Left lung (tissue), 10 donors: ENCODE data around the gene ANKRD45. TPM values are rescaled to one million over a fixed set of nuclear protein-coding genes. Genes with fewer than 3 reads are reported as not detected.

Experiments used
- ATAC-seq: fragments of 200-7000 bp; cut with Tn5 transposase; one replicate; pipeline ENCODE4 v1.9.1; 2020; ENCODE audit warnings: moderate library complexity
- DNase-seq, 4 donors: peaks; one replicate each; pipeline ENCODE4 v3.0.0-alpha.2; 2013 to 2020
- H3K27ac ChIP-seq, 2 donors: fragments of 200-600 bp; sonication (generic) in 1 of 2; one replicate each; pipeline versions ENCODE4 v1.5.0 to v1.8.0; 2020 to 2021
- H3K27me3 ChIP-seq, 2 donors: fragments of 200-600 bp; sonication (generic) in 1 of 2; one replicate each; pipeline versions ENCODE4 v1.5.0 to v1.8.0; 2020 to 2021
- H3K36me3 ChIP-seq, 2 donors: fragments of 200-600 bp; sonication (generic) in 1 of 2; one replicate each; pipeline versions ENCODE4 v1.5.0 to v1.8.0; 2020 to 2021
- H3K4me1 ChIP-seq, 2 donors: fragments of 200-600 bp; one replicate each; pipeline ENCODE4 v1.8.0; 2021
- H3K4me3 ChIP-seq, 2 donors: fragments of 200-600 bp; sonication (generic) in 1 of 2; one replicate each; pipeline versions ENCODE4 v1.5.0 to v1.8.0; 2020 to 2021; ENCODE audit warnings: mild to moderate bottlenecking in 1 of 2
- H3K9me3 ChIP-seq, 2 donors: fragments of 200-600 bp; sonication (generic) in 1 of 2; one replicate each; pipeline versions ENCODE4 v1.5.0 to v1.8.0; 2020 to 2021
- intact Hi-C, 2 donors: fragments of 100-400 bp; cut with DNase I; formaldehyde crosslinking; loops; one replicate each; pipeline versions ENCODE4 v1.11.2 to v1.14.2; 2022
- polyA plus RNA-seq, 6 donors: library from polyadenylated mRNA; unstranded; fragments of 120-200 nt; gene quantifications; one replicate each; pipeline ENCODE4 v1.2.1, GENCODE V29; 2013; ENCODE audit not compliant: insufficient read length in 6 of 6
- total RNA-seq, 2 donors: library from RNA; stranded (reverse); fragmentation: NEBNext Ultra II Directional; extraction: Animal tissue kit (Norgen Biotek cat#: 25700); gene quantifications; one replicate each; pipeline ENCODE4 v1.2.1, GENCODE V29; 2021
- TF ChIP-seq, protein P1 (sequence below), 2 donors: fragments of 200-600 bp; sonication (generic) in 1 of 2; IDR thresholded peaks; one replicate each; pipeline versions ENCODE4 v1.5.0 to v1.8.0; 2021; ENCODE audit warnings: antibody characterized with exemption in 2 of 2
- donor health status: DM: no; HTN: yes; CAD: no.
- donor health status: DM: no; HTN: no; CAD: no.

The ANKRD45 gene
- total and polyA plus RNA-seq, 8 donors, result 1.7 to 5.2 (median 3.5) TPM

- intact Hi-C loops, result no loop called here
- DNase-seq, result no peak
- ATAC-seq, result no peak
- no peak overlapping the region for H3K27ac ChIP-seq
- H3K4me1 ChIP-seq, result no peaks in the 10 kb centered on the region
- no peaks in the 10 kb centered on the region for H3K36me3 ChIP-seq
- H3K9me3 ChIP-seq, result peaks cover 0 to 2% of the 10 kb centered on the region in 2 donors
- no peak overlapping the region for H3K4me3 ChIP-seq
- no peaks in the 10 kb centered on the region for H3K27me3 ChIP-seq
- TF ChIP-seq, protein P1, sequence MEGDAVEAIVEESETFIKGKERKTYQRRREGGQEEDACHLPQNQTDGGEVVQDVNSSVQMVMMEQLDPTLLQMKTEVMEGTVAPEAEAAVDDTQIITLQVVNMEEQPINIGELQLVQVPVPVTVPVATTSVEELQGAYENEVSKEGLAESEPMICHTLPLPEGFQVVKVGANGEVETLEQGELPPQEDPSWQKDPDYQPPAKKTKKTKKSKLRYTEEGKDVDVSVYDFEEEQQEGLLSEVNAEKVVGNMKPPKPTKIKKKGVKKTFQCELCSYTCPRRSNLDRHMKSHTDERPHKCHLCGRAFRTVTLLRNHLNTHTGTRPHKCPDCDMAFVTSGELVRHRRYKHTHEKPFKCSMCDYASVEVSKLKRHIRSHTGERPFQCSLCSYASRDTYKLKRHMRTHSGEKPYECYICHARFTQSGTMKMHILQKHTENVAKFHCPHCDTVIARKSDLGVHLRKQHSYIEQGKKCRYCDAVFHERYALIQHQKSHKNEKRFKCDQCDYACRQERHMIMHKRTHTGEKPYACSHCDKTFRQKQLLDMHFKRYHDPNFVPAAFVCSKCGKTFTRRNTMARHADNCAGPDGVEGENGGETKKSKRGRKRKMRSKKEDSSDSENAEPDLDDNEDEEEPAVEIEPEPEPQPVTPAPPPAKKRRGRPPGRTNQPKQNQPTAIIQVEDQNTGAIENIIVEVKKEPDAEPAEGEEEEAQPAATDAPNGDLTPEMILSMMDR (IDR thresholded peaks at IDR 0.05), result no peak
Measured at GRCh38 chr1:173590557-173590956, 79.1 kb downstream of the ANKRD45 start.

DNA sequence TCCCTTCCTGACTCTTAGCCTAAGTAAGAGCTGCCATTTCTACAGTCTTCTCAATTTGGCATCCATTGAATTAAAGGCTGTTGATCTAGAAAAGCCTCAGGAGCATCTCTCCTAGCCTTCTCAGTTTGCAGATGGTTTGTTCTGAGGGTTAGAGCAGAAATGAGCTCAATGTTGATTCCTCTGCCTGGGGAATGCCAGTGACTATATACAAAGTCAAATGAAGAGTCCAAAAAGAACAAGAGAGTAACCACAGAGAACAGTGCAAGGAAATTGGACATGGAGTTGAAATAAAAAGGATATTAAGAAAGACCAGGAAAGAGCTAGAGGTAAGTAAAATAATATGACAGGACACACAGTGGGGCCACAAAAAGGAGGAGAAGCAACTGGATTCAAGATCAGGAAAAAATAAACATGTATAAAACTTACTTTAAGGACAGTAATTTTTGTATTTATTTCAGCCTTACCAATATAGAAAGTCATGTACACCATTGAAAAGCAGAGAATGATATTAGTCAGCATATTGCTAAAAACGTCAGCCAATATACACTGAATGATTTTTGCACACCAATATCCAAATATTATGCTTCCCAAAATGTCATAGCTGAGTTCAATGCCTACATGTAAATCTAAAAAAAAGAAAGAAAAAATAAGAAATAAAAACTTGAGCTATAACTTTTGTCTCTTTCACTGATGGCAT lies 88.1 kb downstream of the ANKRD45 start:
- no peaks in the 10 kb centered on the region for H3K36me3 ChIP-seq
- intact Hi-C loops, result no loop called here
- H3K27ac ChIP-seq, result no peak overlapping the region
- TF ChIP-seq, protein P1 (IDR thresholded peaks at IDR 0.05), result no peak
- peaks cover 0 to 8% of the 10 kb centered on the region in 2 donors for H3K27me3 ChIP-seq
- ATAC-seq, result no peak
- H3K4me1 ChIP-seq, result no peaks in the 10 kb centered on the region
- DNase-seq, result no peak
- no peak overlapping the region for H3K4me3 ChIP-seq
- H3K9me3 ChIP-seq, result no peaks in the 10 kb centered on the region

GRCh38 chr1:173580658-173581057 lies 89.0 kb downstream of the ANKRD45 start:
- Histone ChIP-seq H3K9me3 (no peaks in the 10 kb centered on the region), H3K27me3 (peaks cover 0 to 8% of the 10 kb centered on the region in 2 donors), H3K36me3 (no peaks in the 10 kb centered on the region), H3K4me1 (no peaks in the 10 kb centered on the region), H3K27ac (no peak overlapping the region), H3K4me3 (no peak overlapping the region)
- no peak for DNase-seq
- intact Hi-C loops, result no loop called here
- TF ChIP-seq, protein P1 (IDR thresholded peaks at IDR 0.05), result no peak
- ATAC-seq, result no peak

DNA sequence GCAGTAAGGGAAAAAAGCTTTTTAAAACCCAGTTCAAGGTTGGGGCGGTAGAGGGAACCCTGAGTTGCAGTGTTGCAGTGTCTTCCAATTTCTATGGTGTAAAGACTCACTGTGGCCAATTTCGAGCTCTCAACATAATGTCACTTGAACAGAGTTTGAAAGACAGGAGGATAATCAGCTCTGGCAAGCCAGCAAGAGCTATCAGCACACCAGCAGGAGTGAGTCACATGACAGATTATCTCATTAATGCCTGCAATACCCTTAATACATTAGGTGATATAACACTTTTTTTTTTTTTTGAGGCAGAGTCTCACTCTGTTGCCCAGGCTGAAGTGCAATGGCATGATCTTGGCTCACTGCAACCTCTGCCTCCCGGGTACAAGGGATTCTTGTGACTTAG lies 89.6 kb downstream of the ANKRD45 start:
- no peak overlapping the region for H3K27ac ChIP-seq
- no peak overlapping the region for H3K4me3 ChIP-seq
- H3K36me3 ChIP-seq, result no peaks in the 10 kb centered on the region
- DNase-seq (no peak), ATAC-seq (no peak)
- no peaks in the 10 kb centered on the region for H3K4me1 ChIP-seq
- TF ChIP-seq, protein P1 (IDR thresholded peaks at IDR 0.05), result no peak
- intact Hi-C loops, result no loop called here
- H3K9me3 ChIP-seq, result no peaks in the 10 kb centered on the region
- H3K27me3 ChIP-seq, result peaks cover 0 to 8% of the 10 kb centered on the region in 2 donors

- Histone ChIP-seq H3K36me3 (no peaks in the 10 kb centered on the region), H3K4me1 (no peaks in the 10 kb centered on the region), H3K4me3 (no peak overlapping the region), H3K27ac (no peak overlapping the region), H3K27me3 (no peaks in the 10 kb centered on the region), H3K9me3 (no peaks in the 10 kb centered on the region)
- TF ChIP-seq, protein P1 (IDR thresholded peaks at IDR 0.05), result no peak
- no peak for ATAC-seq
- DNase-seq, result no peak
- intact Hi-C loops, result no loop called here
Measured at GRCh38 chr1:173573596-173573995, 96.1 kb downstream of the ANKRD45 start.
